Naive B cell (primary cell): ENCODE measurements around the gene ERP44. TPM values are rescaled to one million over a fixed set of nuclear protein-coding genes. Genes with fewer than 3 reads are reported as not detected.
"Not testable (repeated sequence)": the region's sequence is repeated elsewhere in the genome, so short reads cannot be mapped to it uniquely, and the experiment has no call there.

Experiments used
- ATAC-seq, 2 donors: fragments of 150-1000 bp; cut with Tn5 transposase; 2 replicates each; pipeline ENCODE4 v1.10.0; 2021; ENCODE audit warnings: low read depth in 2 of 2, mild to moderate bottlenecking in 2 of 2, moderate library complexity in 2 of 2
- DNase-seq: peaks from one replicate; pipeline ENCODE4 v3.0.0; 2022
- H3K27ac Mint-ChIP-seq, 6 donors: one replicate each; pipeline ENCODE4 v1.8.0; 2020 to 2022; ENCODE audit warnings: mild to moderate bottlenecking in 6 of 6, mixed read lengths in 6 of 6, moderate library complexity in 5 of 6, inconsistent platforms in 2 of 6
- H3K27me3 Mint-ChIP-seq, 3 donors: one replicate each; pipeline ENCODE4 v1.8.0; 2021 to 2022; ENCODE audit warnings: mixed read lengths in 3 of 3, mild to moderate bottlenecking in 1 of 3
- H3K36me3 Mint-ChIP-seq, 2 donors: one replicate each; pipeline ENCODE4 v1.8.0; 2020 to 2022; ENCODE audit warnings: mixed read lengths in 2 of 2, inconsistent platforms in 1 of 2, mild to moderate bottlenecking in 1 of 2
- H3K4me1 Mint-ChIP-seq, 3 donors: one replicate each; pipeline ENCODE4 v1.8.0; 2020 to 2022; ENCODE audit warnings: mixed read lengths in 3 of 3, inconsistent platforms in 1 of 3, mild to moderate bottlenecking in 1 of 3, moderate library complexity in 1 of 3
- H3K4me3 Mint-ChIP-seq, 8 donors: one replicate each; pipeline ENCODE4 v1.8.0; 2020 to 2022; ENCODE audit warnings: mild to moderate bottlenecking in 8 of 8, mixed read lengths in 8 of 8, moderate library complexity in 8 of 8, inconsistent platforms in 2 of 8
- H3K9me3 Mint-ChIP-seq, 7 donors: one replicate each; pipeline ENCODE4 v1.8.0; 2020 to 2022; ENCODE audit warnings: mixed read lengths in 7 of 7, mild to moderate bottlenecking in 5 of 7, inconsistent platforms in 2 of 7, moderate library complexity in 1 of 7
- polyA plus RNA-seq, 6 donors: library from polyadenylated mRNA; unstranded; fragments of 300-500 nt; fragmentation: Illumina TruSeq; gene quantifications; one replicate each; pipeline ENCODE4 v1.2.3, GENCODE V29; 2021; ENCODE audit warnings: low read depth in 6 of 6

ERP44 gene
- polyA plus RNA-seq, 6 donors from 2014 or later: 71.9 to 88.2 (median 76.9) TPM

DNA sequence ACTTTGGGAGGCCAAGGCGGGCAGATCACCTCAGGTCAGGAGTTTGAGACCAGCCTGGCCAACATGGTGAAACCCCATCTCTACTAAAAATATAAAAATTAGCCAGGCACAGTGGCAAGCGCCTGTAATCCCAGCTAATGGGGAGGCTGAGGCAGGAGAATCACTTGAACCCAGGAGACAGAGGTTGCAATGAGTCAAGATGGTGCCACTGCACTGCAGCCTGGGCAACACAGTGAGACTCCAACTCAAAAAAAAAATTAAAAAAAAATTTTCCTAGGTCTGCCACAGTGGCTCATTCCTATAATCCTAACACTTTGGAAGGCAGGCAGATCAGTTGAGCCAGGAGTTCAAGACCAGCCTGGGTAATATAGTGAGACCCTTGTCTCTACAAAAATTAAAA lies 4.4 kb downstream of the ERP44 start:
- Mint-ChIP-seq H3K4me3 (peak overlapping the region in 1 of 8 donors; percentile 99), H3K36me3 (peaks cover 0 to 11% of the 10 kb centered on the region in 2 donors), H3K4me1 (peaks cover 53 to 89% (median 68%) of the 10 kb centered on the region in 3 donors), H3K27ac (peak overlapping the region in 2 of 6 donors; percentile 41 to 51)
- not testable (repeated sequence) for ATAC-seq, DNase-seq, H3K9me3 Mint-ChIP-seq, H3K27me3 Mint-ChIP-seq

DNA sequence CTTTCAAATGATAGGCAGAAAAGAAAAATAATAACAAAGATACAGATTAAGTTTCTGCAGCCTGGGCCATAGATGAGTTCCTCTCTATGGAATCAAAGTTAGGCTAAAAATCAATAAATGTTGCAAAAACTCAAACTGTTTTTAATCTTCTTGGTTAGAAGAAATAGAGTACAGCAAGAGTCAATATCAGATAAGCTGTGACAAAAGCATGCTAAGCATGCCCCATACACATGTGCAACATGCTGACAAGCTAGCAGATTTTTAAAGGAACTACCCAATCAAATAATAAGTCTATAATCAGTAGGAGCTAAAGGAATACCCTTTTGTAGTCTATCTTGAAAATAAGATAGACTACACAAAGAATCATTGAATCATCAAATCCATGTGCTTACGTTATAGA lies 6.7 kb downstream of the ERP44 start:
- Mint-ChIP-seq H3K27ac (peak overlapping the region in 2 of 6 donors; percentile 5 to 76), H3K36me3 (no peaks in the 10 kb centered on the region), H3K4me3 (peak overlapping the region in 2 of 8 donors; percentile 22 to 30), H3K9me3 (no peaks in the 10 kb centered on the region), H3K4me1 (peaks cover 54 to 90% (median 76%) of the 10 kb centered on the region in 3 donors), H3K27me3 (no peaks in the 10 kb centered on the region)
- no peak for DNase-seq
- no peak for ATAC-seq

DNA sequence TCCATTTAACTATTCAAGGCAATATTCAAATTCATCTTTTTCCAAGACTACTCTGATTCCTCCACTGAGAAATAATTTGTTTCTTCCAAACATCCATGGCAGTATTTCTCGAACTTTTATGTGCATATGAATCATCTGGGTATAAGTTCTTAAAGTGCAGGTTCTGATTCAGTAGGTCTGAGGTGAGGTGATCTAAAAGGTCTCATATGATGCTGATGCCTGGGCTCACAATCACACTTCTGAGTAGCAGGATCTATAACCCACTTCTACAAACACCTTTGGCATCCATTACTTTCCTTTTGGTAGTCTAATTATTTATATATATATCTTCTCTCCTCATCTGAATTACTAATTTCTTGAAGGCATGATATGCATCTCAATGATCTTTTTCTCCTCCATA lies 7.2 kb downstream of the ERP44 start:
- DNase-seq: no peak
- Mint-ChIP-seq H3K36me3 (no peaks in the 10 kb centered on the region), H3K9me3 (no peaks in the 10 kb centered on the region), H3K27ac (no peak overlapping the region), H3K27me3 (no peaks in the 10 kb centered on the region), H3K4me3 (no peak overlapping the region), H3K4me1 (peaks cover 55 to 92% (median 74%) of the 10 kb centered on the region in 3 donors)
- no peak for ATAC-seq

DNA sequence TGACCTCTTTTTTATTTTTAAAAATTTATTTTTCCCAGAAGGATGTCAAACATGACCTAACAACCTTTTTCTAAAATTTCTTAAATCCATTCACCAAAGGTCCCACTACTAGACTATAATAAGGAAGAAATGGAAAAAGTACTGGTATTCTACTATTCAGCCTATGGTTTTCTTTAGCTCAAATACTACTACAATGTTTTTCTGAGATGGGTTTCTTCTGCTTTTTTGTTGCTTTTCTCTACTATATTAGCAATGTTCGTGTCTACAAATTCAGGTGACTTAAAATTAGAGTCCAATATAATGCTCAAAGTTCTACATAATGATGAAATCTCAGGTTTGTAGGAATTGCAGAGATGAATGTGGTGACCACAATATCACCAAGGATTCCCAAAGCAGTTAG lies 7.9 kb downstream of the ERP44 start:
- H3K4me3 Mint-ChIP-seq: no peak overlapping the region
- H3K9me3 Mint-ChIP-seq: no peaks in the 10 kb centered on the region
- peak overlapping the region in 2 of 6 donors; percentile 47 to 64 for H3K27ac Mint-ChIP-seq
- DNase-seq: no peak
- ATAC-seq: no peak
- peaks cover 61 to 94% (median 73%) of the 10 kb centered on the region in 3 donors for H3K4me1 Mint-ChIP-seq
- no peaks in the 10 kb centered on the region for H3K27me3 Mint-ChIP-seq
- no peaks in the 10 kb centered on the region for H3K36me3 Mint-ChIP-seq

DNA sequence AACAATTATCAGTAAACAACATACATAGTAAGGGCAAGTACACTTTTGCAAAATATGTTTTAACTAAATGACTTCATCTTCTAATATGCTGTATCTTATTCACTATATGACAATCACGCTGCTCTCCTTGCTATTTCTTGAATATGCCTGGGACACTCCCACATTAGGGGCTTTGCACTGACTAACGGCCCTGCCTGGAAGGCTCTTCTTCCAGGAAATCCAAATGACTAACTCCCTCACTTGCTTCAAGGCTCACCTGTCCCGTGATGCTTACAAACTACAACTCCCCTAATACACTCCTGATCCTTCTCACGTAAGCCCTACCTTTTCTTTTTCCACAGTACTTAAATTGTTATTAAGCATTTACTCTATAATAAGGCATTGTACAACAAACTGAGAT lies 10.6 kb downstream of the ERP44 start:
- H3K4me3 Mint-ChIP-seq: peak overlapping the region in 2 of 8 donors; percentile 62 to 69
- H3K36me3 Mint-ChIP-seq: no peaks in the 10 kb centered on the region
- no peaks in the 10 kb centered on the region for H3K9me3 Mint-ChIP-seq
- peaks cover 67 to 93% (median 73%) of the 10 kb centered on the region in 3 donors for H3K4me1 Mint-ChIP-seq
- peak overlapping the region in 5 of 6 donors; percentile 36 to 87 (median 57) for H3K27ac Mint-ChIP-seq
- ATAC-seq: no peak
- no peaks in the 10 kb centered on the region for H3K27me3 Mint-ChIP-seq
- DNase-seq: no peak

DNA sequence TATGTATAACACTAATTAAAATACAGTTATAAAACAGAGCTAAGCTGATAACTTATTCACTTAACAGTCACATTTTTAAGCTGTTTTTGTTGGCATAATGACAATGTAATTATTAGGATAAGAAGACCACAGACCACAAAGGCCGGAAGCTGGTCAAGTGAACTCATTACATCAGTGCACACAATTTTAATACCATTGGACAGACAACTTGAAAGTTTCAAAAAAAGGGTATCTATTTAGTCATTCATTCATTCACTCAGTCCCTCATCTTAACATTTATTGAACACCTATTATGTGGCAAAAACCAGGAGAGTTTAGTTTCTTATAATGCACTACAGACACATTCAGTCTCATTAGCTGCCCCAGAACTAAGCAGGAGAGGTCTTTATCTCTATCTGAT lies 11.6 kb downstream of the ERP44 start:
- Mint-ChIP-seq H3K36me3 (no peaks in the 10 kb centered on the region), H3K9me3 (no peaks in the 10 kb centered on the region), H3K27me3 (no peaks in the 10 kb centered on the region), H3K4me3 (peak overlapping the region in 2 of 8 donors; percentile 16 to 21), H3K27ac (peak overlapping the region in 5 of 6 donors; percentile 49 to 95 (median 82)), H3K4me1 (peaks cover 68 to 95% (median 77%) of the 10 kb centered on the region in 3 donors)
- no peak for DNase-seq
- ATAC-seq: no peak

DNA sequence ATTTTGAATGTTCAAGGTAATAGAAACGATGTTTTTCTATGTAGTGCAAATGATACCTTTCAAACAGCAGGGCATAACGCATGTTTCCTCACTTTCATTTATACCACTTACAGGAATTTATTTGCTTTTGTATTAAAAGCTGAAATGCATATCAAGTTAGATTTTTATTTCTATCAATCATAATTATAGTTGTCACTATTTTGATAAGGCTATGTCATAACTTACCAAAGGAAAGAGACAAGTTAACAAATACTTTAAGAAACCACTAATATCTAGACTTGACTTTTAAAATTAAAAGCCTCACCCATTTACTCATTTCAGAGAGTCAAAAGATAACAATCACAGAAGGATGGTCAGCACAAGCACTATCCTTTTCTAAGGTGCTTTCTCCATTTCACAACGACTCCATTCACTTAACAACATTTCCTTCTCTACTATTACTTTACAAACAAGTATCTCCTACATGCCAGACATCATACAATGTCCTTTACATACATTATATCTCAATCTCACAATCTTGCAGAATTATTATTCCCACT lies 12.6 kb downstream of the ERP44 start:
- DNase-seq (no peak), ATAC-seq (no peak)
- H3K27ac Mint-ChIP-seq: peak overlapping the region; percentile 48 to 98 (median 90)
- peaks cover 65 to 95% (median 76%) of the 10 kb centered on the region in 3 donors for H3K4me1 Mint-ChIP-seq
- H3K27me3 Mint-ChIP-seq: no peaks in the 10 kb centered on the region
- H3K9me3 Mint-ChIP-seq: no peaks in the 10 kb centered on the region
- H3K4me3 Mint-ChIP-seq: peak overlapping the region in 5 of 8 donors; percentile 1 to 62 (median 31)
- no peaks in the 10 kb centered on the region for H3K36me3 Mint-ChIP-seq

DNA sequence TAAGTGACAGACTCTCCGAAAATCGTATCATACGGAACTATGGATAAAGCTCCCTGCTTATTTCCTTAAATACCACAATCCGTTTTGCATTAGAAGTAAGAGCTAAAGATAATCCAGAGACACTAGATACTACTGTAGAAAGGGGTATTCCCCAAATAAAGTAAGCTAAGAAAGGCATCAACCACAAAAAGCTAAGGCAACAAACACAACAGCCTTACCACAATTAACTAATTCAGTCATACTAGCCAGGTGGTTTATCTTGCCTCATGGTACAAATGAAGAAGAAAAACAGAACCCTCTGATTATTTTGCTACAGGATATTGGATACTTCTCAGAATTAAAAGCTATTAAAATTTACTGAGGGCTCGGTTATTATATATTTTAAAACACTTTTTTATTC lies 14.1 kb downstream of the ERP44 start:
- Mint-ChIP-seq H3K36me3 (no peaks in the 10 kb centered on the region), H3K9me3 (no peaks in the 10 kb centered on the region), H3K27me3 (no peaks in the 10 kb centered on the region), H3K27ac (peak overlapping the region; percentile 48 to 98 (median 90)), H3K4me3 (peak overlapping the region; percentile 62 to 95 (median 85)), H3K4me1 (peaks cover 69 to 96% (median 82%) of the 10 kb centered on the region in 3 donors)
- ATAC-seq (peak; percentile 92 to 94), DNase-seq (peak; percentile 70)

DNA sequence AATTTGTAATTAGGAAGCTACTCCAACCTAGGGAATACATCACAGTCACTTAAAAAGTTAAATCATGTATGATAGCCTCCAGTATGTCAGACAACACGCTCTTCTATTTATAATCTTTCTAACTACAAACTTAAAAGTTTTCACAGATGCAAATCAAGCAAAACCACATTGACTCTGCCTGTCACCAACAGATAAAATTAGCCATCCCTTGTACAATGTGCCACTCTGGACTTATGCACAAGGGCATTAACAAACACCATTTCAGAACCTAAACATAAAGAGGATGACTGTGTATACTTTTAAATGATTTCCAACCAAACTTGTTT lies 14.7 kb downstream of the ERP44 start:
- DNase-seq: peak; percentile 47
- no peaks in the 10 kb centered on the region for H3K36me3 Mint-ChIP-seq

DNA sequence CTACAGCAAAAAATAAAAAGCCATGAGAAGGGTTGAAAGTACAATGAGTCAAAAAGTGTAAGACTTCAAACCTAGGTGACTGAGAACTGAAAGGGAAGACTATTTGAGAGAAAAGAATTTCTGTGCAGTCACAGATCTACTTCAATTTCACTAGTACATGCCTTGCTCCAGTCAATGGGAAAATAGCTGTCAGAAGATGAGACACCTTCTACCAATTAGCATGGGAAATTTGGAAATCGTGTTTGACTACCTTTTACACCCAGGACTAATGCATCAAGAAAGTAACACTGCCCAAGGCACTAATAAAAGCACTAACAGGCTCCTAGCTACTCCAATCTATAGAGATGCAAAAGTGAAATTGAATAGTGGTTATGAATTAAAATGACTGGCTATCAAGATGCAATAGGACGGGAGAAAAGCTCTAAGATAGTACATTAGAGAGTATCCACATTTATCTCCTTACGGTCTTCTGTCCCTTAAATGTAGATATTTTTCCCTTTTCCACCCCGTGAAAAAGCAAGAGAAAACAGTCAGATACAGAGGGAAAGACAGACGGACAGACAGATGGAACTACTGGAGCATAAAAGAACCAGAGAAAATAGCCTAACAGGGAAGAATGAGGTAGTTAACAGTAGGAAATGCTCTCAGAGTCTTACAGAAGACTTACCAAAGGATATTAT lies 15.2 kb downstream of the ERP44 start:
- Mint-ChIP-seq H3K4me1 (peaks cover 73 to 95% (median 86%) of the 10 kb centered on the region in 3 donors), H3K4me3 (peak overlapping the region; percentile 78 to 95 (median 87)), H3K27ac (peak overlapping the region; percentile 87 to 99 (median 96)), H3K27me3 (no peaks in the 10 kb centered on the region), H3K9me3 (peaks cover 0 to 1% (median 0%) of the 10 kb centered on the region in 7 donors), H3K36me3 (no peaks in the 10 kb centered on the region)
- DNase-seq (no peak), ATAC-seq (peak; percentile 10 to 22)

More for the DNA sequence above, 14.7 kb downstream of the ERP44 start:
- Mint-ChIP-seq H3K4me3 (peak overlapping the region; percentile 78 to 95 (median 87)), H3K9me3 (peaks cover 0 to 1% (median 0%) of the 10 kb centered on the region in 7 donors), H3K27me3 (no peaks in the 10 kb centered on the region), H3K27ac (peak overlapping the region; percentile 87 to 99 (median 96)), H3K4me1 (peaks cover 72 to 95% (median 86%) of the 10 kb centered on the region in 3 donors)
- peak; percentile 50 to 58 for ATAC-seq

DNA sequence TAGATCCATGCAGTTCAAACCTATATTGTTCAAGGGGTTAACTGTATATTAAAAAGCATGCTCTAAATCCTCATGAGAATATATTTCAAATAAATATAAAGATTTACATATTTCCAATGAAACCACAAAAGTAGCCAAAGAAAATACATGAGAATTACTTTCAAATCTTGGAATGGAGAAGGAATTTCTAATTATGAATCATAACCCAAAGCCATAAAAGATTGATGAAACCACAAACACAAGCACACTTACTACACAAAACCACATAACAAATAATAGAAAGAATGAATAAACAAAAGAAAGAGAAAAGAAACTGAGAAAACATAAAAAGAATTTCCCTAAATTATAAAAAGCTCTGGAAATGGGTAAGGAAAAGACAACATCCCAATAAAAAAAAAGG lies 16.0 kb downstream of the ERP44 start:
- Mint-ChIP-seq H3K9me3 (peaks cover 0 to 1% (median 0%) of the 10 kb centered on the region in 7 donors), H3K27ac (peak overlapping the region; percentile 43 to 98 (median 91)), H3K27me3 (no peaks in the 10 kb centered on the region), H3K4me1 (peaks cover 67 to 95% (median 81%) of the 10 kb centered on the region in 3 donors), H3K36me3 (no peaks in the 10 kb centered on the region), H3K4me3 (peak overlapping the region; percentile 78 to 95 (median 87))
- no peak for ATAC-seq
- no peak for DNase-seq

DNA sequence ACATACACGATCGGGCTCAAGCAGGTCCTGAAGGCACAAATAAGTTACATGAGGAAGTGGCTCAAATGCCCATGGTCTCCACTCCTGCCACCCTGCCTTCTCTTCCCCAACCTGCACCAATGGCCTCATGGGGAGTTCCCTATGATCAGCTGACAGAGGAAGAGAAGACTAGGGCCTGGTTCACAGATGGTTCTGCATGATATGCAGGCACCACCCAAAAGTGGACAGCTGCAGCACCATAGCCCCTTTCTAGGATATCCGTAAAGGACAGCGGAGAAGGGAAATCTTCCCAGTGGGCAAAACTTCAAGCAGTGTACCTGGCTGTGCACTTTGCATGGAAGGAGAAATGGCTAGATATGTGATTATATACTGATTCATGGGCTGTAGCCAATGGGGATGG lies 22.5 kb downstream of the ERP44 start:
- Mint-ChIP-seq H3K4me1 (peaks cover 44 to 81% (median 63%) of the 10 kb centered on the region in 3 donors), H3K4me3 (peak overlapping the region in 7 of 8 donors; percentile 8 to 56 (median 31)), H3K27ac (peak overlapping the region in 5 of 6 donors; percentile 7 to 86 (median 52))
- not testable (repeated sequence) for H3K9me3 Mint-ChIP-seq, H3K27me3 Mint-ChIP-seq, ATAC-seq, DNase-seq, H3K36me3 Mint-ChIP-seq

DNA sequence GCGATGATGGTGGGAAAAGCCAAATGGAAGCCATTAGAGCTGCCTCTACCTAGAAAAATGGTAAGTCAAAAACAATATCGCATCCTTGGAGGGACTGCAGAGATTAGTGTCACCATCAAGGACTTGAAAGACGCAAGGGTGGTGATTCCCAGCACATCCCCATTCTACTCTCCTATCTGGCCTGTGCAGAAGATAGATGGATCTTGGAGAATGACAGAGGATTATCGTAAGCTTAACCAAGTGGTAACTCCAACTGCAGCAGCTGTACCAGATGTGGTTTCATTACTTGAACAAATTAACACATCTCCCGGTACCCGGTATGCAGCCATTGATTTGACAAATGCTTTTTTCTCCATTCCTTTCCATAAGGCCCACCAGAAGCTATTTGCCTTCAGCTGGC lies 23.8 kb downstream of the ERP44 start:
- Mint-ChIP-seq H3K4me1 (peaks cover 43 to 79% (median 60%) of the 10 kb centered on the region in 3 donors), H3K27me3 (no peaks in the 10 kb centered on the region), H3K27ac (peak overlapping the region in 2 of 6 donors; percentile 32 to 42), H3K9me3 (peaks cover 0 to 1% (median 0%) of the 10 kb centered on the region in 7 donors), H3K36me3 (peaks cover 0 to 4% of the 10 kb centered on the region in 2 donors), H3K4me3 (no peak overlapping the region)
- ATAC-seq (no peak), DNase-seq (no peak)

DNA sequence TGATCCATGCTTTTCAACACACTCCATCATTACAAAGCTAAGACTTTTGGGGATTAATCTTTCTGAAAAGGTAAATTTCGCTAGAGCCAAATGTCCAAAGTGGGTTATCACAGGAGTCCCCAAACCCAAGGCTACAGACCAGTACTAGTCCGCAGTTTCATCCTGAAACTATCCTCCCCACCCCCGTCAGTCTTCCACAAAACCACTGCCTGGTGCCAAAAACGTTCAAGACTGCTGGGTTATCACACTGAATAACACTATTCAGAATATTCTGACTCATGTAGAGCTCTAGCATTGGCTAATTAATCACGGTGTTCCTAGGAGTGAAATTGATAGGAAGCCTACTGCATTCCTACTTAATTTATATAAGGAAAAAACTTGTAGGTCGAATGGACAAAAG lies 24.7 kb downstream of the ERP44 start:
- no peak for DNase-seq
- peaks cover 38 to 73% (median 51%) of the 10 kb centered on the region in 3 donors for H3K4me1 Mint-ChIP-seq

More for the DNA sequence above, 24.7 kb downstream of the ERP44 start:
- Mint-ChIP-seq H3K27ac (peak overlapping the region in 1 of 6 donors; percentile 73), H3K36me3 (peaks cover 0 to 4% of the 10 kb centered on the region in 2 donors), H3K4me3 (no peak overlapping the region), H3K27me3 (no peaks in the 10 kb centered on the region), H3K9me3 (no peaks in the 10 kb centered on the region)
- no peak for ATAC-seq
